Gastroesophageal sphincter (tissue), 3 donors: Measurements from ENCODE around the gene PARP14.

Experiments
- EP300 ChIP-seq: sonication (generic); formaldehyde crosslinking; IDR thresholded peaks from one replicate; pipeline ENCODE4 v1.6.1; 2017; ENCODE audit warnings: antibody characterized with exemption, mild to moderate bottlenecking
- POLR2A ChIP-seq, 2 donors: fragments of 450-650 bp; IDR thresholded peaks; one replicate each; pipeline ENCODE4 v1.6.1; 2017; ENCODE audit warnings: antibody characterized with exemption in 2 of 2, mild to moderate bottlenecking in 2 of 2, moderate library complexity in 1 of 2
- TF ChIP-seq, protein P1 (sequence below), 4 experiments: fragments of 200-600 bp in 2 of 4; fragments of 450-650 bp in 2 of 4; sonication (generic) in 1 of 4; IDR thresholded peaks; one replicate each; pipeline ENCODE4 v1.5.1; 2017 to 2019; ENCODE audit warnings: antibody characterized with exemption in 4 of 4, mild to moderate bottlenecking in 2 of 4, moderate library complexity in 2 of 4

DNA sequence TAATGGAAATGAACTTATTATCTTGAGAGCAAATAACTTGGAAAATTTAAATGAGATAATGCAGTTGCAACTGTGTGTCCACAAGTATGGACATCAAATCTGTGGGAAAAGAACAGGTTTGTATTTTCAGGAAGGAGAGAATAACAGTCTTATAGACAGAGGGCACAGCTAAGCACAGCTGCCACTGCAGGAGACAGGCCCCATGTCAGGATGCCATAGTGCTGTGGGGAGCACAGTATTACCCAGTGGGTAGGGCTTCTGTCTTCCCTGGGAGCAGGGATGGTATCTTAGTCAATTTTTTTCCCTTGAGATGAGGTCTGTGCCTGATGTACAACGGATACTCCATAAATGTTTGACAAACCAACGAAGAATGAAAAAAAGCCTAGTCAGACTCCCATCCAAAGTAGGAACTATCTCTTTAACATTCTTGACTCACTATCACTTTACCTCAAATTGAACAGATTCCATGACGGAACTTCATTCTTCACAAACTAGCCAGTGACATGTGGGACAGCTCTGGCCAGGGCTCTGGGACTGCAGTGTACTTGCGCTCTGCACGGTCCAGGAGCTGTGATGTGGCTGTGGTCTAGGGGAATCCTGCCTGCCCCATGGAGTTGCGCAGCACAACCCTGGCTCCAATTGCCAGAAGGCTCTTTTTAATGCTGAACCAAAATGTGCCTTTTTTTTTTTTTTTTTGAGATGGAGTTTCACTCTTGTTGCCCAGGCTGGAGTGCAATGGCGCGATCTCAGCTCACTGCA is 48.3 kb downstream of the PARP14 start:
- TF ChIP-seq, protein P1, sequence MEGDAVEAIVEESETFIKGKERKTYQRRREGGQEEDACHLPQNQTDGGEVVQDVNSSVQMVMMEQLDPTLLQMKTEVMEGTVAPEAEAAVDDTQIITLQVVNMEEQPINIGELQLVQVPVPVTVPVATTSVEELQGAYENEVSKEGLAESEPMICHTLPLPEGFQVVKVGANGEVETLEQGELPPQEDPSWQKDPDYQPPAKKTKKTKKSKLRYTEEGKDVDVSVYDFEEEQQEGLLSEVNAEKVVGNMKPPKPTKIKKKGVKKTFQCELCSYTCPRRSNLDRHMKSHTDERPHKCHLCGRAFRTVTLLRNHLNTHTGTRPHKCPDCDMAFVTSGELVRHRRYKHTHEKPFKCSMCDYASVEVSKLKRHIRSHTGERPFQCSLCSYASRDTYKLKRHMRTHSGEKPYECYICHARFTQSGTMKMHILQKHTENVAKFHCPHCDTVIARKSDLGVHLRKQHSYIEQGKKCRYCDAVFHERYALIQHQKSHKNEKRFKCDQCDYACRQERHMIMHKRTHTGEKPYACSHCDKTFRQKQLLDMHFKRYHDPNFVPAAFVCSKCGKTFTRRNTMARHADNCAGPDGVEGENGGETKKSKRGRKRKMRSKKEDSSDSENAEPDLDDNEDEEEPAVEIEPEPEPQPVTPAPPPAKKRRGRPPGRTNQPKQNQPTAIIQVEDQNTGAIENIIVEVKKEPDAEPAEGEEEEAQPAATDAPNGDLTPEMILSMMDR (IDR thresholded peaks at IDR 0.05), result no peak
- TF ChIP-seq EP300 (no peak), POLR2A (IDR thresholded peaks at IDR 0.05) (no peak)
